A204.1 (cell line): ENCODE data around the gene NTN1.

ENCODE experiments used
- FAIRE-seq: peaks from 2 replicates; lab custom pipeline; 2012; peaks lifted over from hg19 to GRCh38; lab: Jason Lieb, UNC

Gene NTN1

DNA sequence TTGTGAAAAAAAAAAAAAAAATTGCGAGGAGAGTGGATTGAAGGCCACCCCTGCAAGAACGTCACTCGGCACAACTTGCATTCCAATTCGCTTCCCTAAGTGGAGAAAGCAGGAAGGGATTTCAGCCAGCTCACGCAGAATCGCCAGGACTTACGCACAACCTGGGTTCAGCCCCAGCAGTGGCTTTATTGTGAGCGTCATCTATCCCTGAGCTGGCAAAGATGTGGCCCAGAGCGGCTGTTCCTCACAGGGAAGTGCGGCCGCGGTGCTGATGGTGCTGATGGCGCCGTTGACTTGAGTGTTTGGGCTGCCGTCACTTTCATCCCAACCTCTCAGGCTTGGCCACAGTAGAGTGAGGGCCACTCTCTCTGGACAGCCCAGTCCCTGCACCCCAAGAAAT lies 197.6 kb downstream of the NTN1 start:
- FAIRE-seq = no peak

DNA sequence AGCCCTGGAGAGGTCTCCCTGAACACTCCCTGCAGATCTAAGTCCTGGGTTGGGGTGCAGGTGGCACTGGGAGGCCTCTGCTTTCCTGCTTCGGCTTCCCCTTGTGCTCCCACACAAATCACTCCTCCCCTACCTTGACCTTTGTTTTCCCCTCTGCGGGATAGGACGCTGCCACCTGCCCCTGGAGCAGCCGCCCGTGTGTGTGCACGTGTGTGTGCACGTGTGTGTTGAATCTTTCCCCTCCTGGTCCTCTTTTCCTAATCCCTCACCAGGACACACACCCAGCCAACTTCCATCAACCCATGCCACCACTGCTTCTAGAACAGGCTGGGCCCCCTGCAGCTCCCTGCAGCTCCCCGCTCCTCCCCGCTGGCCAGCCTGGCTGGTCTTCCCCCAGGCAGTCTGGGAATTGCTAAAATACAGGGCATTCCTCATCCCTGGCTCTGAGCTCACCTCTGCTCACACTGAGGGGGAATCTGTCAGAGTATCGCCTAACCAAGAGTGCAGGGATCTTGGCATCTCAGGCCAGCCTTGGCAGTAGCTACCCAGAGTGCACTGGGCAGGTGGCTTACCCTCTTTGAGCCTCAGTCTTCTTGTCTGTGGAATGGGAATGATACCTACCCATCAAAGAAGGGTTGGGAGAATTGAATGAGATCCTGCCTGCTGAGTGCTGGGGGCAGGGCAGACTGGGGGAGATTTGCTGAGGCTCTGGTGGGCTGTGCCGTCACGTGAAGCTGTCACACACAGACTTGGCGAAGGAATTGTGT lies 198.5 kb downstream of the NTN1 start:
- FAIRE-seq = no peak

- no peak for FAIRE-seq
These were observed 199.3 kb downstream of the NTN1 start for GRCh38 chr17:9220398-9221146.

GRCh38 chr17:9221147-9221921 lies 200.0 kb downstream of the NTN1 start:
- no peak for FAIRE-seq

DNA sequence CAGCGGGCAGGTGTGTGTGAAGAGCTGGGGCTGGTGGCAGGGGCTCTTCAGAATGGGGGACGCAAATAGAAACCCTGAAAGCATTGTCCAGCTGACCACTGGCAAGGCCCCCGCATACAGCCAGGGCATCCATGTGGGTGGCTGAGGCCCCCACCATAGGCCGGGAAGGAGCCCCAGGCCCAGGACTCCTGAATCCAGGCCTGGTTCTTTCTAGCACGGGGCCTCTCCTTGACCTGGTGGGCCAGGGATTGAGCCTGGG lies 200.5 kb downstream of the NTN1 start:
- no peak for FAIRE-seq

DNA sequence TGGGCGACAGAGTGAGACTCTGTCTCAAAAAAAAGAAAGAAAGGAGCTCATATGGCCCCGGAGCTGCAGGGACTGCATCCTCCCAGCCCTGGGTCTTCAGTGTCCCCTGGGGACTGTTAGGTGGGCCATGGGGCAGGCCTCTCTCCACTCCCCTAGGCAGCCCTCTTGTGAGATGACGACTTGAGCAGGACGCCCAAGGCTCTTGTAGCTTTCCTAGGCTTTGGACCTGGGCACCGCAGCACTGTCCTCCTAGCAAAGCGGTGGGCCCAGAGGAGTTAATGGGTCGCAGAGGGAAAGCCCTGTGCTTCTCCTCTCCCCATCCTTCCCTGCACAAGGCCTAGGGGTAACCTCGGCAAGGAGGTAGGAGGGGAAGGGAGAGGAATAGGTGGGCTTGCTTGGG lies 202.2 kb downstream of the NTN1 start:
- no peak for FAIRE-seq

GRCh38 chr17:9224485-9224884 lies 203.2 kb downstream of the NTN1 start:
- FAIRE-seq = no peak

DNA sequence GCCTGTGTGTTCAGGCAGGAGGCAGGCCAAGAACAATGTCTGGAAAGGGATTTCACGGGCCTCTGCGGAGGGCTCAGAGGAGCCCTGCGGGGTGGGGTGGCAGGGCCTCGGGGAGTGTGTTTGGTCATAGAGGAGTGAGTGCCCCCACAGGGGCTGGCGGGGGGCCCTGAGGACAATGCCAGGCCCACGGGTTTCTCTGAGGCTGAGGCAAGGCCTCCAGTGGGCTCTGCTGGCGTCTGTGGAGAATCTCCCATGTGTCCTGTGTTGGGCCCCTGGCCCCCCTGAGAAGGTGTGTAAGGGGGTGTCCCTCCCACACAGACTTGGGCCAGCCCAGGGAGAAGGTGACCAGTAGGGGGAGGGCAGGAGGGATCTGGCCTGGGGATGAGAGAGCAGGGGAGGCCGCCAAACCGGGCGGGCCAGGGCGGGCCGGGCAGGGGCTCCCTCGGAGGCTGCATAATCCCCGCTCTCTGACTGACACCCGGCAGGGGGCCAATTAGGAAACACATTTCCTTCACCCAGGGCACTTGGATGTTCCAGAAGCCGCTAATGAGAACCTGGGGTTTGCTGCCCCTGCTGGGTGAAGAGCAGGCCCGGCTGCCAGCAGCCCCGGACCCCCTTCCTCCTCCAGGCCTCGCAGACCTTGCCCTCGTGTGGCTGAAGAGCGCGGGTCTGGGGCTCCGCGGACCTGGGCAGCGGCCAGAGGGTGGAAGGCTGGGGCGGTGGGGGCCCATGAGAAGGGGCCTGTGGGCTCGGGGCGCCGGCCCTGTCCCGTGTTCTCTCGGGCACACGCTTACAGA lies 204.2 kb downstream of the NTN1 start:
- FAIRE-seq = no peak

DNA sequence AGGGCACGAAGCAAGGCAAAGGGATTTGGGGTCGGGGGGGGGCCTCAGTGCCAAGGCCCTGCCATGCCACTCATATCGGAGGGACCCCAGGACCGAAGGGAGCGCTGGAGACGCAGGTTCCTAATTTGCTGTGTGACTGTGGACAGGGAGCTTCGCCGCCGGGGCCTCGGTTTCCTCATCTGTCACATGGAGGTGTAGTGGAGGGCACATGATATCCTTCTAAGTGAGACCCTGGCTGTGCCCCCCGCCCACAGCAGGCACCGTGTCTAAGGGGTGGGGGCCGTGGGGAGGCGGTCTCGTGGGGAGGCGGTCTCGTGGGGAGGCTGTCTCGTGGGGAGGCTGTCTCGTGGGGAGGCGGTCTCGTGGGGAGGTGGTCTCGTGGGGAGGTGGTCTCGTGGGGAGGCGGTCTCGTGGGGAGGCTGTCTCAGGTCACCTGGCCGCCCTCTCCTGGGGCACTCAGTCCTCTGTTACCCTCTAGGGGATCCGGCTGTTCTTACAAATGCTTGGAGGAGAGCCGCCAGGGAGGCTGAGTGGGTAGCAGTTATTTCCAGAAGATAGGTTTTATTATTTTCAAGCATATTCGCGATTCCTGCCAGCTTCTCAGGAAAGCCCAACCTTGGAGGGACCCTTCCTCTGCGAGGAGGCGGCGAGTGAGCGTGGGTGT lies 205.0 kb downstream of the NTN1 start:
- no peak for FAIRE-seq

- FAIRE-seq = no peak
These were observed 205.5 kb downstream of the NTN1 start for GRCh38 chr17:9226794-9227135.

GRCh38 chr17:9227819-9228407 lies 206.6 kb downstream of the NTN1 start:
- FAIRE-seq = no peak

DNA sequence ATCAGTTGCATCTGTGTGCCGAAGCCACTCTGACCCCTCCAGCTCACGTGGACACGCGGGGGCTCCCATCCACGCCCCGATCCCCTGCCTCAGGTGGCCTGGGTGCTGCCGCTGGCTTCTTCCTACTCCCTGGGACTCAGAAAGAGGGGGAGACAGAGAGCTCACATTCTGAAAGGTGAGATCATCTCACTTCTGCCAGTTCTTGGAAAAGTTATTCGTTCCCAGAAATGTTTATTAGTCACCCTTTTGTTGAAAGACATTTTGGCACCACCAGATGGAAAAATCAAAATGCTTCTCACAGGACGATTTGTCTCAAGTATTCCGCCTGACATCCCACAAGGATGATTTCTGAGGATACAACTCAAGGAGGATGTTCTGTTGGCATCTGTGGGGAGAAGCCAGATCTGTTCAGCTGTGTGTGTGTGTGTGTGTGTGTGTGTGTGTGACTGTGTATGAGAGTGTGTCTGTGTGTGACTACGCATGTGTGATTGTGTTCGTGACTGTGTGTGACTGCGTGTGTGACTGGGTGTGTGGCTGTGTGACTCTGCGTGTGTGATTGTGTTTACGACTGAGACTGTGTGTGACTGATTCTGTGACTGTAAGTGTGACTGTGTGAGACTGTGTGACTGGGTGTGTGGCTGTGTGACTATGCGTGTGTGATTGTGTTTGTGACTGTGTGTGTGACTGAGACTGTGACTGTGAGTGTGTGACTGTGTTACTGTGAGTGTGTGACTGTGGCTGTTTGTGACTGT lies 207.3 kb downstream of the NTN1 start:
- FAIRE-seq = no peak

DNA sequence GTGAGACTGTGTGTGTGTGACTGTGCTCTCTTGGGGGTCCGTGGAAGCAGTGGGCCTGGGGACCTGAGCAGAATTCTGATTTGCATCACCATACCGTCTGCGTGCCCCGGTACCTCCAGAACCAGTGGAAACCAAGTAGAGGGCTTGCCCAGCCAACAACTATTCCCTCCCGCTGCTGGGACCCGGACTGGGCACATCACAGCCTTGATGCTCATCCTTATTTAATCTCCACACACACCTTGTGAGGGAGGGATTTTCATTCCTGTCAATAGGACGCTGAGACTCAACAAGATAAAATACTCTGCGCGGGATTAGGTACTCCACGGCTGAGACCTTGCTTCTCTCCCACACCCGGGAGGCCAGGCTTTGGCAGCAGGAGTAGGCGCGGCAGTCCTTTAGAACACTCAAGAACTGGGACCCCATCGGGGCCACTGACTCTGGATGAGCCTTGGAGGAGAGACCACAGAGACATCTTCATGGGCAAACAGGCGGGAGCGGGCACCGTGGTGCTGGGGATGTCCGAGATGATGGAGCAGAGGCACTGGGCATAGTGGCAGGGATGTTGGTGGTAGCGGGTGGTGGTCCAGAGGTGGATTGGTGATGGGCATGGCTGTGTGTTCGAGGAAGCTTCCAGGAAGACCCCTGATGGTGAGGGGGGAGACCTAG lies 208.0 kb downstream of the NTN1 start:
- FAIRE-seq = no peak

DNA sequence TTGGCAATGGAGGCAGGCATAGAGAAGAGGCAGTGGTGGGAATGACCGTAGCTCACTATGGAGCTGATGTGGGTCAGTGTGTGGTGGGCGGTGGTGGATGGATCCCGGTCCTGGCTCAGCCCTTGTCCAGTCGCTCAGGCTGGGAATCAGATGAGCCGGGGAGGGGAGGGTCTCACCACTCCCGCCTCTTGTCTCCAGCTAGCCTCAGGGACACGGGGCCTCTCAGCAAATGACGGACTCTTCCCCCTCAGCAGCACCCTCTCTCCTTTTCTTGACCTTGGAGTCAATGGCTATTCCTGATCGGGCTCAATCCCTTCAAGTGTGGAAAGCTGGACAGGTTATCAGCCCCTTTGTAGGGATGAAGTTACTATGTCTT lies 208.5 kb downstream of the NTN1 start:
- no peak for FAIRE-seq

- no peak for FAIRE-seq
These were observed 209.0 kb downstream of the NTN1 start for GRCh38 chr17:9230346-9230745.

DNA sequence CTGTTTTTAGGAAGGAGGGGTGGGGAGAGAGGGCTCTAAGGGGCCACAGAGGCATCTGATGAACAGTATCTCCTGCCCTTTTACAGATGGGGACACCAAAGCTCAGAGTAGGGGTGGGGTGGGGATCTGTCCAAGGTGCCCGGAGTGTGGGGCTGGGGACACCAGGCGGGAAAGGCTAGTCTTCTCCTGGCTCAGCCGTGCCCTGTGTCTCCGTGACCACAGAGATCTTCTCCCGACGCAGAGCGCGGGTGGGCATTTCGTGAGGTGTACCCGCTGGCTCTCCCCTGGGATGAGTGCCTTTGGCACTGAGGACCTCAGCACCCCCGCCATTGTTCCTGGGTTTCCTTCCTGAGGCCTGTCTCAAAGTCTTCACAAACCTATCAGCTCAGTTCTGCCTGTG lies 209.6 kb downstream of the NTN1 start:
- no peak for FAIRE-seq

GRCh38 chr17:9231449-9232154 lies 210.3 kb downstream of the NTN1 start:
- no peak for FAIRE-seq

GRCh38 chr17:9232155-9232475 lies 210.8 kb downstream of the NTN1 start:
- no peak for FAIRE-seq

GRCh38 chr17:9232591-9233270 lies 211.4 kb downstream of the NTN1 start:
- FAIRE-seq = no peak

GRCh38 chr17:9233271-9233599 lies 211.9 kb downstream of the NTN1 start:
- no peak for FAIRE-seq
